Mesendoderm (in vitro differentiated cells): ENCODE results near the gene CPED1.
A peak's percentile ranks its signal among the peaks of the same experiment; 100 is the strongest.

Source experiments
- DNase-seq: peaks from one replicate; pipeline ENCODE4 v3.0.0; 2013
- H2AK5ac ChIP-seq: 2 replicates; pipeline ENCODE4 v1.6.1; 2013; ENCODE audit warnings: low read length, inconsistent platforms
- H2BK120ac ChIP-seq: 2 replicates; pipeline ENCODE4 v1.6.1; 2013; ENCODE audit warnings: low read depth, mild to moderate bottlenecking, low read length, moderate library complexity, mixed read lengths
- H2BK15ac ChIP-seq: replicated peaks from 2 replicates; pipeline ENCODE4 v1.6.1; 2013; ENCODE audit warnings: low read depth, mild to moderate bottlenecking, moderate library complexity
- H2BK5ac ChIP-seq: 2 replicates; pipeline ENCODE4 v1.6.1; 2013; ENCODE audit warnings: low read length, inconsistent platforms
- H3K18ac ChIP-seq: 2 replicates; pipeline ENCODE4 v1.6.1; 2013; ENCODE audit warnings: mild to moderate bottlenecking, low read length, mixed read lengths
- H3K23ac ChIP-seq: one replicate; pipeline ENCODE4 v1.6.1; 2013; ENCODE audit warnings: low read length
- H3K27ac ChIP-seq: 2 replicates; pipeline ENCODE4 v1.5.1; 2013; ENCODE audit warnings: low read depth, mild to moderate bottlenecking, inconsistent platforms, low read length, moderate library complexity
- H3K27me3 ChIP-seq: 2 replicates; pipeline ENCODE4 v1.6.1; 2013; ENCODE audit warnings: low read length, control low read depth, mild to moderate bottlenecking, inconsistent platforms; ENCODE audit not compliant: insufficient read depth, poor library complexity
- H3K36me3 ChIP-seq: 2 replicates; pipeline ENCODE4 v1.6.1; 2013; ENCODE audit warnings: low read length, inconsistent platforms; ENCODE audit not compliant: control insufficient read depth, insufficient read depth
- H3K4ac ChIP-seq: one replicate; pipeline ENCODE4 v1.6.1; 2013; ENCODE audit warnings: low read depth, mild to moderate bottlenecking, low read length, moderate library complexity
- H3K4me1 ChIP-seq: 2 replicates; pipeline ENCODE4 v1.6.1; 2013; ENCODE audit warnings: low read depth, low read length, inconsistent platforms; ENCODE audit not compliant: control insufficient read depth
- H3K4me2 ChIP-seq: 2 replicates; pipeline ENCODE4 v1.6.1; 2013; ENCODE audit warnings: low read length
- H3K4me3 ChIP-seq: 2 replicates; pipeline ENCODE4 v1.5.1; 2013; ENCODE audit warnings: mild to moderate bottlenecking, low read length
- H3K56ac ChIP-seq: one replicate; pipeline ENCODE4 v1.6.1; 2013; ENCODE audit warnings: low read length
- H3K79me1 ChIP-seq: 2 replicates; pipeline ENCODE4 v1.6.1; 2013; ENCODE audit warnings: low read length, inconsistent platforms
- H3K79me2 ChIP-seq: 2 replicates; pipeline ENCODE4 v1.6.1; 2013; ENCODE audit warnings: mild to moderate bottlenecking, low read length; ENCODE audit not compliant: control insufficient read depth, insufficient read depth
- H3K9ac ChIP-seq: 2 replicates; pipeline ENCODE4 v1.6.1; 2013; ENCODE audit warnings: low read length, inconsistent platforms
- H4K5ac ChIP-seq: one replicate; pipeline ENCODE4 v1.6.1; 2013; ENCODE audit warnings: low read length
- H4K8ac ChIP-seq: one replicate; pipeline ENCODE4 v1.6.1; 2013; ENCODE audit warnings: low read depth, mild to moderate bottlenecking, control low read depth, low read length, moderate library complexity
- WGBS: extraction: QIAGEN DNeasy Blood & Tissue Kit; methylation state at CpG from one replicate; pipeline ENCODE4 v1.1.7; 2013; ENCODE audit warnings: low lambda C conversion rate, missing lambda C conversion rate; ENCODE audit not compliant: insufficient coverage; ENCODE audit errors: extremely low coverage; 5-methylcytosine and 5-hydroxymethylcytosine counted together

Gene CPED1

GRCh38 chr7:121085922-121086321 is 97.4 kb downstream of the CPED1 start:
- no peak overlapping the region for H3K23ac ChIP-seq
- no peaks in the 10 kb centered on the region for H3K79me1 ChIP-seq
- WGBS, result no CpG with 5 or more reads among the region's 3 CpGs
- no peak overlapping the region for H4K8ac ChIP-seq
- no peak overlapping the region for H2BK120ac ChIP-seq
- no peak overlapping the region for H2BK15ac ChIP-seq
- H3K4me2 ChIP-seq, result no peak overlapping the region
- no peaks in the 10 kb centered on the region for H3K36me3 ChIP-seq
- no peak overlapping the region for H3K4ac ChIP-seq
- no peak overlapping the region for H2BK5ac ChIP-seq
- H3K27me3 ChIP-seq, result no peaks in the 10 kb centered on the region
- H3K9ac ChIP-seq, result no peak overlapping the region
- no peak for DNase-seq
- H2AK5ac ChIP-seq, result no peak overlapping the region
- no peaks in the 10 kb centered on the region for H3K4me1 ChIP-seq
- H4K5ac ChIP-seq, result no peak overlapping the region
- H3K18ac ChIP-seq, result no peak overlapping the region
- no peak overlapping the region for H3K56ac ChIP-seq
- H3K4me3 ChIP-seq, result no peak overlapping the region
- H3K79me2 ChIP-seq, result no peaks in the 10 kb centered on the region
- H3K27ac ChIP-seq, result no peak overlapping the region

DNA sequence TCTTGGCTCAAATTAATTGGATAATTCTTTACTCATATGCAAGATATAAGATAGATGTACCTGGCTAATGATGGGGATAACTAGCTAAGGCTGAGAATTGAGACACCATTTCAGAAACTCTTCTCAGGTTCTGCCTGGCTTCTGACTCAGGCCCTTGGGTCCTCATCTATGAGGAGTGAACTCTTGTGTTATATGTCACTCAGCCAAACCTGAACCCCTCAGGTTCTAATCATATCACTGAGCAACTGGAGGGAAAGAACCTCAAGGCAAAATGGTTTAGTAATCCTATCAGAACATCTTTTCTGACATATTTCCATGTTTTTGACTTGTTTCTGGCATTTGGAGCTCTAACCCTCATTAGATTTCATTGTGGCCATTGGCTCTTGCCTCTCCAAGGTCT is 100.4 kb downstream of the CPED1 start:
- no peak overlapping the region for H3K4ac ChIP-seq
- H3K23ac ChIP-seq, result no peak overlapping the region
- H3K56ac ChIP-seq, result no peak overlapping the region
- no peak overlapping the region for H3K4me3 ChIP-seq
- no peak overlapping the region for H2BK120ac ChIP-seq
- H3K36me3 ChIP-seq, result no peaks in the 10 kb centered on the region
- H3K4me2 ChIP-seq, result no peak overlapping the region
- H3K18ac ChIP-seq, result no peak overlapping the region
- no peaks in the 10 kb centered on the region for H3K4me1 ChIP-seq
- H3K79me1 ChIP-seq, result no peaks in the 10 kb centered on the region
- H4K5ac ChIP-seq, result no peak overlapping the region
- H3K27ac ChIP-seq, result no peak overlapping the region
- H4K8ac ChIP-seq, result no peak overlapping the region
- no peaks in the 10 kb centered on the region for H3K27me3 ChIP-seq
- no peak overlapping the region for H2BK15ac ChIP-seq
- H2BK5ac ChIP-seq, result no peak overlapping the region
- H3K79me2 ChIP-seq, result no peaks in the 10 kb centered on the region
- H2AK5ac ChIP-seq, result no peak overlapping the region
- no peak overlapping the region for H3K9ac ChIP-seq
- no peak for DNase-seq

- WGBS, result no CpG with 5 or more reads among the region's 2 CpGs
- Histone ChIP-seq H3K4ac (no peak overlapping the region), H3K56ac (no peak overlapping the region), H3K79me2 (no peaks in the 10 kb centered on the region), H4K8ac (no peak overlapping the region), H3K18ac (no peak overlapping the region), H2BK120ac (no peak overlapping the region), H3K27ac (no peak overlapping the region), H2AK5ac (no peak overlapping the region), H3K27me3 (no peaks in the 10 kb centered on the region), H2BK15ac (no peak overlapping the region), H3K36me3 (no peaks in the 10 kb centered on the region), H3K9ac (no peak overlapping the region), H2BK5ac (no peak overlapping the region), H3K4me2 (no peak overlapping the region), H3K4me1 (no peaks in the 10 kb centered on the region), H3K79me1 (no peaks in the 10 kb centered on the region), H3K23ac (no peak overlapping the region), H4K5ac (no peak overlapping the region), H3K4me3 (no peak overlapping the region)
- no peak for DNase-seq
These were observed 106.3 kb downstream of the CPED1 start for GRCh38 chr7:121094829-121095228.

DNA sequence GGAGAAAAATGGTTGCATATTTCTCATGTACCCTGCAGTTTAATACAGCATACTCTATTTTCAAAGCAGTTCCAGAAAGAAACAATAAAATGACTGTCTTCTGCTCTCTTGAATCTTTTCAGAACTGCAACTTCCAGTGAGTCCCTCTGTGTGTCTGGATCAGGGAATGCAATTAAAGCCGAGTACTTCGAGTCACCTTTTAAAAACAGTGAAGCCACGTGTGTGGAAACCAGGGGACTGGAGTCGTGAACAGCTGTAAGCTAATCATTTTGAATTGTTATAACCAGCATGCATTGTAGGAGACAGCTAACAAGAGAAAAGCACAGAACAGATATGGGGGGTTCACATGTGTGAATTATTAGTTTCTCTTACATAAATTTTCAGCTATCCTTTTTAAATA is 109.1 kb downstream of the CPED1 start:
- DNase-seq, result no peak
- no peak overlapping the region for H2AK5ac ChIP-seq
- WGBS, result no CpG with 5 or more reads among the region's 4 CpGs

GRCh38 chr7:121099572-121099971 is 111.1 kb downstream of the CPED1 start:
- no peaks in the 10 kb centered on the region for H3K27me3 ChIP-seq
- DNase-seq, result peak; percentile 52
- no peak overlapping the region for H2BK15ac ChIP-seq
- H3K23ac ChIP-seq, result no peak overlapping the region
- H3K79me2 ChIP-seq, result no peaks in the 10 kb centered on the region
- H2AK5ac ChIP-seq, result no peak overlapping the region
- H3K27ac ChIP-seq, result no peak overlapping the region
- peaks cover 7% of the 10 kb centered on the region for H3K4me1 ChIP-seq
- no peak overlapping the region for H4K8ac ChIP-seq
- H4K5ac ChIP-seq, result no peak overlapping the region
- H3K79me1 ChIP-seq, result no peaks in the 10 kb centered on the region
- no CpG with 5 or more reads among the region's 8 CpGs for WGBS
- no peak overlapping the region for H2BK120ac ChIP-seq
- H3K4me2 ChIP-seq, result no peak overlapping the region
- H3K4ac ChIP-seq, result no peak overlapping the region
- H3K56ac ChIP-seq, result no peak overlapping the region
- no peak overlapping the region for H3K9ac ChIP-seq
- no peaks in the 10 kb centered on the region for H3K36me3 ChIP-seq
- no peak overlapping the region for H2BK5ac ChIP-seq
- no peak overlapping the region for H3K18ac ChIP-seq
- H3K4me3 ChIP-seq, result no peak overlapping the region

More for the DNA sequence above, 109.1 kb downstream of the CPED1 start:
- Histone ChIP-seq H3K18ac (no peak overlapping the region), H3K56ac (no peak overlapping the region), H4K8ac (no peak overlapping the region), H3K4me2 (no peak overlapping the region), H3K27me3 (no peaks in the 10 kb centered on the region), H2BK120ac (no peak overlapping the region), H4K5ac (no peak overlapping the region), H3K4me3 (no peak overlapping the region), H3K79me1 (no peaks in the 10 kb centered on the region), H3K4ac (no peak overlapping the region), H2BK5ac (no peak overlapping the region), H2BK15ac (no peak overlapping the region), H3K79me2 (no peaks in the 10 kb centered on the region), H3K23ac (no peak overlapping the region), H3K27ac (no peak overlapping the region), H3K4me1 (peaks cover 5% of the 10 kb centered on the region), H3K36me3 (no peaks in the 10 kb centered on the region), H3K9ac (no peak overlapping the region)

DNA sequence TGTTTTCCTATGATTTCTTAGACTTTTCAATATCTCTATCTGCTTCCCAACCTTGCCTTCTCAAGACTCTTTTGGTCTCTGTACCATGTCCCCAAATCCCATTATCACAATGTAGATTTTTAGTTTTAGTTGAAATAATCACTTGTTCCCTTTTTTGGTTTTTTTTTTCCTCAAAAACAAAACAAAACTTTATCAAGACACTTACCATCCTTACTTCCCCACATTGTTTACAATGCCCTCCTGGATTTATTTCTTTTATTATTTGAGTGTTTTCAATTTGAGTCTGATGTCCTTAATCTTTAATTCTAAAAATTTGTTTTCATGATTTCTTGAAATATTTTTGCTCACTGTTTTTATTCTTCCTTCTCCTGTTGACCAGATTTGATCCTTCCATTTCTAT is 112.6 kb downstream of the CPED1 start:
- Histone ChIP-seq H4K5ac (no peak overlapping the region), H4K8ac (no peak overlapping the region), H2AK5ac (no peak overlapping the region), H3K27ac (no peak overlapping the region), H3K27me3 (no peaks in the 10 kb centered on the region), H3K79me2 (no peaks in the 10 kb centered on the region), H3K56ac (no peak overlapping the region), H3K4me2 (no peak overlapping the region), H2BK15ac (no peak overlapping the region), H3K4ac (no peak overlapping the region), H3K4me1 (peaks cover 7% of the 10 kb centered on the region), H3K23ac (no peak overlapping the region), H3K79me1 (no peaks in the 10 kb centered on the region), H3K36me3 (no peaks in the 10 kb centered on the region), H2BK120ac (no peak overlapping the region), H3K18ac (no peak overlapping the region), H3K9ac (no peak overlapping the region), H3K4me3 (no peak overlapping the region), H2BK5ac (no peak overlapping the region)
- DNase-seq, result no peak
